Measurements from ENCODE around the gene DLG2.

Gene DLG2

DNA sequence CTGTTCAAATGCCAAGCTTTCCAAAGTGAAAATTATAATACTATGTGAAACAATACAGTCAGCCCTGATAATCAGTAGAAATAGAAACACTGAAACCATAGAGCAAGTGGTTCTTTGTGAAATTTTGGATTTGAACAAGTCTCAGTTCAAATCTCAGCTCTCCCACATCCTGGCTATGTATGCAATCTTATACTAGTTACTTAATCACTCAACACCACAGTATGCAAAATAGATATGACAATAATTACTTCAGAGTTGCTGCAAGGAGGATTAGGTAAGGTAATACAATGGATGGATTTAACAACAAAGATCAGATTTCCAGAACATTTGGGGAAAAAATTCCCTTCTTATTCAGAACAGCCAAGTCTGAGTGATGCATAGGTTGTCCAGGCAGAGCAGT lies 1489.2 kb downstream of the DLG2 start:
- DNase-seq, result no peak

DNA sequence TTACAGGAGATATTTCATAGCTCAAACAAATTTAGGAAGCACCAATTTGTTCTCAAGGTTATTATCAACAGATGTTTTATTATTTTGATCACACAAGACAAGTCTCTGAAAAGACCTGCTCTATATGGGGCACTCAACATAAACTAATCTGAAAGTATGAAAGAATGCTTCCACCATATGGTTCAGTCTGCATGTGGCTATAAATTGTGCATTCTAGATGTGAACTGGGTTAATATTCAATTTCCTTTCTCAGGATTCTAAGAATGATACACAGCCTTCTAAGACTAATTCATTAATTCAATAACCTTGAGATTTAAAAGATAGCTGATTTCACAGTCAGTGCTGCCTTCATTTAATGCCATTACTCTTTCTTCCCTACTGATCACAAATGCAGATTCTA lies 1489.6 kb downstream of the DLG2 start:
- DNase-seq, result no peak

- no peak for DNase-seq
These were observed 1490.2 kb downstream of the DLG2 start for GRCh38 chr11:84136926-84137325.

- DNase-seq, result no peak
These were observed 1496.3 kb downstream of the DLG2 start for GRCh38 chr11:84130646-84131427.

- no peak for DNase-seq
These were observed 1497.1 kb downstream of the DLG2 start for GRCh38 chr11:84129961-84130576.

GRCh38 chr11:84128840-84129239 lies 1498.3 kb downstream of the DLG2 start:
- DNase-seq, result no peak

GRCh38 chr11:84117394-84117793 lies 1509.8 kb downstream of the DLG2 start:
- no peak for DNase-seq

- no peak for DNase-seq
These were observed 1520.6 kb downstream of the DLG2 start for GRCh38 chr11:84106541-84106940.

DNA sequence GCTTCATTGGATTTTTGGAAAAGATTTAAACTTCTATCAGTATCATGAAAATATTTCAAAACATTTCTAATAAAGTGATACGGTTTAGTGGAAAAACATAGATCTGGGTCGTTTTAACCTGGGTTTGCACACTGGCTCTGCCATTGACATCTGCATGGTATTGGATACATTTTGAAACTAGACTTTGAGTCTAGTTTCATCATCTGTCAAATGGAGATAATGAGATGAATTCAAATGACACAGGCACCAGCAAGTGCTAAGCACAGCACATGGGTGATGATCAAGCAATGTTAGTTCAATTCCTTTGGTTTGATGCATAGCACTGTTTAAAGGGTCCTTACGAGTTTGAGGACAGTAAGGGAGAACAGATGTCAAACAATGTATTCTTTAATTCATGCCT lies 1522.0 kb downstream of the DLG2 start:
- DNase-seq, result no peak

GRCh38 chr11:84103096-84103495 lies 1524.0 kb downstream of the DLG2 start:
- DNase-seq, result no peak

DNA sequence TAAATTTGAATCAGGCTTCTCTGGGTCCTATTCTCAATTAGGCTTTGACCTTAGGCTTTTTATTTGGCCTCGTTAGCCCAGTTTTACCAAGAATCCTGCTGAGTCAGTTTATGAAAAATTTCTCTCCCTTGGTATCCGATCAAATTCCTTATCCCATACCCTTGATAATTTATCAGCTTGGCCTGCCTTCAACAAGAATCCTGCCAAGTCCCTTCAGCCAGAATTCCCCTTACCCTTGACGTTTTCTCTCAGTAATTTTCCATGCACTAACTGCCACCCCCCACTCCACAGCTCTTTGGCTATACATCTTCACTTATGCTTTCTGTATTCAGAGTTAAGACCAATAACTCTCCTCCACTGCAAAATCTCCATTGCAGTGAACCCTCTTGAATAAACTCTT lies 1530.0 kb downstream of the DLG2 start:
- no peak for DNase-seq

GRCh38 chr11:84091212-84091986 lies 1535.7 kb downstream of the DLG2 start:
- no peak for DNase-seq

DNA sequence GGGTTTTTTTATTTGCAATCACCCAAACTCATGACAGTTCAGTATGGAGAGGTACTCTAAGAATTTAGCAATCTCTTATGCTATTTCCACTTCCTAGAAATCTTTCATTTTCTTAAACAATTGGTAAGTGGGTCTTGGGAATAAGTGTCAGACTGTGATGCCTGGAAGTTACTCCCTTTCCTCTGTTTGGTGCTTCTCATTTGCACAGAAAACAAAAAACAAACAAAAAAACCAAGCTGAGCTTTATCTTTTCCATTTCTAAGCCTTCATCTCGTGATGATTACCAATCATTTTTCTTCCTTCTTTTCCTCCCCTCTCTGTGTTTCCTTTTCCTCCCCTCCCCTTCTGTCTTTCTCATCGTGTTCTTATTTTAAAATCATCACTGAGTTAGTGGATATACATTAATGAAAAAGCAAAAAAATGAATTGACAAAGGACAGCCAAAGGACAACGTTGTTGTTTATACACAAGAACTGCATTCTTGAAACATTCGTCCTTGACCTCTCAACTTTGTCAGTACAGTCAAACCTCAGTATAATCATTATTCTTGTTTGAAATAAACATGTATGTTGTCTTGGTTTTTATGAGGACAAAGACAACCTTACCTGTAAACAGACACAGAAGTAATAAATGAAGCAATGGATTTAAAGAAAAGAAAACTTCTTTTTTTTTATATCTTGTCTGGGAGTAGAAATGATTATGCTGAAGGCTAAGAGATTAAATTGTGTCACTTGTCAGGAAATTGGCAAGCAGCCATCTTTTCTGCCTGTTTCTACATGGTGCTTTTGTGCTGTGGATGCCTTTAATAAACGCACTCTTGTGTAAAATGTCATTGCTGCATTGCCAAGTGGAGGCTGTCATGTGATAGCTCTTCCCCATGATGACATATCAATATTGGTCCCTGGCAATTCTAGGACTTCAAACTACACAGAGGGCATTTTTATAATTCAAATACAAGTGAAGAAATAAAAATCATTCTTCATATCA lies 1537.8 kb downstream of the DLG2 start:
- no peak for DNase-seq

- no peak for DNase-seq
These were observed 1555.3 kb downstream of the DLG2 start for GRCh38 chr11:84071851-84072250.

- DNase-seq, result no peak
These were observed 1558.1 kb downstream of the DLG2 start for GRCh38 chr11:84069048-84069447.

- DNase-seq, result no peak
These were observed 1565.4 kb downstream of the DLG2 start for GRCh38 chr11:84061726-84062125.

DNA sequence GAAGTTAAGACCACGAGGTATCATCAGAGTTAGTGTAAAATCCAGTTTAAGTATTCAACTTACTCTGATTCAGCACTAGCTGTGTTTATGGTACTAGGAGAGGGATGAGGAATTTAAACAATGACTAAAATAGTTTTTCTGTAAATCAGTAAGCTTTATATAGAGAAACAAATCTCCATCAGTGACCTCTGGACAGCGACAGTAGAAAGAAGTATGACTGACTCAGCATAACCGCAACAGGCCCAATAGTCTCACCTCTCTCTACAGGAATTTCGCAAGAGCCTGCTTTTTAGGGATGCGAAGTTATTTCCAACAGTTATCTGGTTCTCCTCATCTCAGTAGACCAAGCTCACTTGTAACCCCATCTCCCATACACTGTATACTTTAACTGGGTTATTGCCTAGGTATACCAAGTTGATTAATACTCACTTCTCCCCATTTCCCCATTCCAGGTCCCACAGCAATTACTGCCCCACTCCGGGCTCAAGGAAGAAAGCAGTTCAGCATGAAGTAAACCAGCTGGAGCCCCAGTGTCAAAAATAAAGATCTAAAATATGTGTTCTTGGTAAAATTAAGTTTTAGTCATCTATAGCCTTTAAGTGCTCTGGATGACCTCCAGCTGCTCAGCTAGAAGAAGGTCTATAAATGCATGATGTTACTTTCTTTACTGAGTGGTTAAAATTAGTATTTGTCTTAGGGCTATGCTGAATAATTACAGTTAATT lies 1570.3 kb downstream of the DLG2 start:
- DNase-seq, result no peak

- no peak for DNase-seq
These were observed 1582.0 kb downstream of the DLG2 start for GRCh38 chr11:84045146-84045545.

DNA sequence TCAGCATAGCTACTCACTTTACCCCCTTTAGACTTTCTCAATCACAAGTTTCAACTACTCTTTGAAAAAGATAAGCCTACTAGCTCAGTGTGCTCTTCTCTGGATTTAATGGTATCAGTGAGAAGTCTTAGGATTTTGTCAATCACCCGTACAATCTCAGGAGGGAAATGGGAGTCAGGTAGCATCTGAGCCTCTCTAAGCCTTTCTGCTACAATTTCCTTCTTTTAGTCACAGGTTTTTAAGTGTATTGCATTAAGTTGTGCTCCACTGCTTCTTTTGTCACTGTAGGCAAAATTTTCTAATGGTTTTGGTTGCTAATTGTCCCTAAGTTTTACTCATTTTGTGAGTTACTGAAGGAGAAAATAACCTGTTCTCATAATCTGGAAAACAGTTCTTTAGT lies 1582.4 kb downstream of the DLG2 start:
- DNase-seq, result no peak

DNA sequence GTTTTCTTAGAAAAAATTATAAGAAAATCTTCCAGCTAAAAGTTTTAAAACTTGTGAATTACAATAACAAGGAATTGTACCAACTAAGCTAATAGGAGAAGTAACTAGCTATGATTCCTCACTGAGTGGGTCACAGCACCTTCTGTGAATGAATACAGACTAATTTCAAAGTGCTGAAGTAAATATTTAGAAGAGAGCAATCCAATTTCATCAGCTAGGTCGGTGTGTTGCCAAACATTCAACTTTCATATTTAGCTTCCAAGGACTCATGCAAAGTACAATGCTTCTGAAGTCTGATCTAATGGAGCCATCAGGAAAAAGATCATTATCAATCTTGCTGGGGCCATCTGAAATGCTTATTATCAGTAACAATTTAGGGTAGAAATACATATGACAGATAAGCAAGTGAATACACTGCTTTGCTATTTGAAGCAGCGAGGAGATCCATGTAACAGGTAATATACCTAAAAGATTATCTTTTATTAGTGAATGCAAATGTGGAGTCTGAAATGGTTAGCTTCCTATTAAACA lies 1590.4 kb downstream of the DLG2 start:
- DNase-seq, result no peak

DNA sequence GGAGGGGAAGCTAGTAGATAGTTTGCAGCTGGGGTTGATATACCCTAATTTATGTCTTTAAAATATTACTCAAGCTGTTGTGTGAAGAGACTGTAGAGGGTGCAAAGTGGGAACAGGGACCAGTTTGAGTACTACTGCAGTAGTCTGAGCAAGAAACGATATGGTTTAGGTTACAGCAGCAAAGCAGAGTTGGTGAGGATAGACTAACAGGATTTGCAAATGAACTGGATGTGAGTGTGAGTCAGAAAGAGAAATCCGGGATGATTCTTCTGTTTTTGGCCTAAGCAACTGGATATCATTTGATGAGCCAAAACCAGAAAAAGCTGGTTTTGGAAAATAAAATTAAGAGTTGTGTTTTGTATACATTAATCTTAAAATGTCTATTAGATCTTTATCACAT lies 1591.5 kb downstream of the DLG2 start:
- DNase-seq, result no peak

DNA sequence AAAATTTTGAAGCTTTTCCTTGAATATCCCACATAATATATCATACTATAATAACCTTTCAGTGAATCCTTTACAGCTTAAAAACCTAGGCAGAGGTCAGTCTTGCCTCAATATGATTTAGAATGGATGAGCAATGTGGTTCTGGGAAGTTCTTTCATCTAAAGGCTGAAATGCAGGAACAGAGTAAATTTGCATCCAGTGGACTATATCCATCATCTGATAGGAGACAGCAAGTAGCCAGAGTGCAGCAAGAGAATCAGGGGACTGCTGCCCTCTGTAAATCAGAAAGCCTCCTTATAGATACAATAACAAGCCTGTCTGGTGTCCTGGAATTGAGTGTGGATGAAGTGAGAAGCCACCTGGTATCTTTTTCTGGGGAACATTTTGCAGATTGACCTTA lies 1592.7 kb downstream of the DLG2 start:
- no peak for DNase-seq

Data from CD4-positive, alpha-beta T cell treated with Interferon alpha-2 for 1 hour (primary cell).